Body of pancreas (tissue), 4 donors: Measurements from ENCODE around the gene PTPRF.

Source experiments
- POLR2A ChIP-seq, 3 donors: fragments of 450-650 bp; IDR thresholded peaks; one replicate each; pipeline ENCODE4 v1.6.1; 2016; ENCODE audit warnings: antibody characterized with exemption in 3 of 3, mild to moderate bottlenecking in 2 of 3
- TF ChIP-seq, protein P1 (sequence below), 7 experiments: fragments of 450-650 bp in 4 of 7; fragments of 200-600 bp in 3 of 7; sonication (generic) in 3 of 7; IDR thresholded peaks; one replicate each; pipeline ENCODE4 v1.5.1; 2016 to 2019; ENCODE audit warnings: antibody characterized with exemption in 7 of 7

DNA sequence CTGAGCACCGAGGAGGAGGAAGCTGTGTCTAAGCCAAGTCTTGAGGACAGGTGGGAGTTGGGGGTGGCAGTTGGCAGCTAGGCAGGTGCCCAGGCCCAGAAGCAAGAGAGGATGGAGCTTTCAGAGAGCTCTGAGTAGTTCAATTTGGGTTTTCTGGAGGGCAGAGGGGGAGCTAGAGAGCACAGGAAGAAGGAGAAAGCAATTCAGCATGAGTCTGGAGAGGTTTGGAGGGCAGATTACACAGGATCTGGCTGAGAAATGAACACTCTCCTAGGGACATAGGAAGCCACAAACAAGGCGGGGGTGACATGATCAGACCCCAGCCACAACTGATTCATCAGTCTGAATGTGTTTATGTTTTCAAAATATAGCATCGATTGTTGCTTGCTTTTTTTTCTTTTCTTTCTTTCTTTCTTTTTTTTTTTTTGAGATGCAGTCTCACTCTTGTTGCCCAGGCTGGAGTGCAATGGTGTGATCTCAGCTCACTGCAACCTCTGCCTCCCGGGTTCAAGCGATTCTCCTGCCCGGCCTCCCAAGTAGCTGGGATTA, 23.8 kb downstream of the PTPRF start:
- TF ChIP-seq, protein P1, sequence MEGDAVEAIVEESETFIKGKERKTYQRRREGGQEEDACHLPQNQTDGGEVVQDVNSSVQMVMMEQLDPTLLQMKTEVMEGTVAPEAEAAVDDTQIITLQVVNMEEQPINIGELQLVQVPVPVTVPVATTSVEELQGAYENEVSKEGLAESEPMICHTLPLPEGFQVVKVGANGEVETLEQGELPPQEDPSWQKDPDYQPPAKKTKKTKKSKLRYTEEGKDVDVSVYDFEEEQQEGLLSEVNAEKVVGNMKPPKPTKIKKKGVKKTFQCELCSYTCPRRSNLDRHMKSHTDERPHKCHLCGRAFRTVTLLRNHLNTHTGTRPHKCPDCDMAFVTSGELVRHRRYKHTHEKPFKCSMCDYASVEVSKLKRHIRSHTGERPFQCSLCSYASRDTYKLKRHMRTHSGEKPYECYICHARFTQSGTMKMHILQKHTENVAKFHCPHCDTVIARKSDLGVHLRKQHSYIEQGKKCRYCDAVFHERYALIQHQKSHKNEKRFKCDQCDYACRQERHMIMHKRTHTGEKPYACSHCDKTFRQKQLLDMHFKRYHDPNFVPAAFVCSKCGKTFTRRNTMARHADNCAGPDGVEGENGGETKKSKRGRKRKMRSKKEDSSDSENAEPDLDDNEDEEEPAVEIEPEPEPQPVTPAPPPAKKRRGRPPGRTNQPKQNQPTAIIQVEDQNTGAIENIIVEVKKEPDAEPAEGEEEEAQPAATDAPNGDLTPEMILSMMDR (IDR thresholded peaks at IDR 0.05): peak in 4 of 7 experiments; percentile 15 to 33 (median 26)
- TF ChIP-seq POLR2A (IDR thresholded peaks at IDR 0.05): no peak
